AG10803 (cell line): ENCODE data around the gene TRAPPC13.

ENCODE experiments used
- DNase-seq: peaks from one replicate; pipeline ENCODE4 v3.0.0; 2010; ENCODE audit warnings: low read depth
- H3K4me3 ChIP-seq: 2 replicates; pipeline ENCODE4 v1.5.1; 2011; ENCODE audit warnings: mild to moderate bottlenecking, low read length, control low read depth
- TF ChIP-seq, protein P1 (sequence below): conservative IDR thresholded peaks from 2 replicates; pipeline ENCODE4 v1.5.1; 2011; ENCODE audit warnings: mild to moderate bottlenecking, low read length, control low read depth, inconsistent platforms

TRAPPC13 gene

DNA sequence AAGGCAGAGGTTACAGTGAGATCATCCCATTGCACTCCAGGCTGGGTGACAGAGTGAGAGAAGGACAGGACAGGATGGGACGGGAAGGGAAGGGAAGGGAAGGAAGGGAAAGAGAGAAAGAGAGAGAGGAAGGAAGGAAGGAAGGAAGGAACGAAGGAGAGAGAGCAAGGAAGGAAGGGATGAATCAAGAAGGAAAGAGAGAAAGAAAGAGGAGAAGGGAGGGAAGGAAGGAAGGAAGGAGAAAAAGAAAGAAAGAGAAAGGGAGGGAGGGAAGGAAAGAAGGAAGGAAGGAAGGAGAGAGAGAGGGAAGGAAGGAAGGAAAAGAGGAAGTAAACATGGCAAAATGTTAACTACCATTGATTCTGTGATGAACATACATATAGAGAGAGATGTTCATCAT lies 68.3 kb downstream of the TRAPPC13 start:
- TF ChIP-seq, protein P1, sequence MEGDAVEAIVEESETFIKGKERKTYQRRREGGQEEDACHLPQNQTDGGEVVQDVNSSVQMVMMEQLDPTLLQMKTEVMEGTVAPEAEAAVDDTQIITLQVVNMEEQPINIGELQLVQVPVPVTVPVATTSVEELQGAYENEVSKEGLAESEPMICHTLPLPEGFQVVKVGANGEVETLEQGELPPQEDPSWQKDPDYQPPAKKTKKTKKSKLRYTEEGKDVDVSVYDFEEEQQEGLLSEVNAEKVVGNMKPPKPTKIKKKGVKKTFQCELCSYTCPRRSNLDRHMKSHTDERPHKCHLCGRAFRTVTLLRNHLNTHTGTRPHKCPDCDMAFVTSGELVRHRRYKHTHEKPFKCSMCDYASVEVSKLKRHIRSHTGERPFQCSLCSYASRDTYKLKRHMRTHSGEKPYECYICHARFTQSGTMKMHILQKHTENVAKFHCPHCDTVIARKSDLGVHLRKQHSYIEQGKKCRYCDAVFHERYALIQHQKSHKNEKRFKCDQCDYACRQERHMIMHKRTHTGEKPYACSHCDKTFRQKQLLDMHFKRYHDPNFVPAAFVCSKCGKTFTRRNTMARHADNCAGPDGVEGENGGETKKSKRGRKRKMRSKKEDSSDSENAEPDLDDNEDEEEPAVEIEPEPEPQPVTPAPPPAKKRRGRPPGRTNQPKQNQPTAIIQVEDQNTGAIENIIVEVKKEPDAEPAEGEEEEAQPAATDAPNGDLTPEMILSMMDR: no peak
- no peak for DNase-seq
- no peak overlapping the region for H3K4me3 ChIP-seq

DNA sequence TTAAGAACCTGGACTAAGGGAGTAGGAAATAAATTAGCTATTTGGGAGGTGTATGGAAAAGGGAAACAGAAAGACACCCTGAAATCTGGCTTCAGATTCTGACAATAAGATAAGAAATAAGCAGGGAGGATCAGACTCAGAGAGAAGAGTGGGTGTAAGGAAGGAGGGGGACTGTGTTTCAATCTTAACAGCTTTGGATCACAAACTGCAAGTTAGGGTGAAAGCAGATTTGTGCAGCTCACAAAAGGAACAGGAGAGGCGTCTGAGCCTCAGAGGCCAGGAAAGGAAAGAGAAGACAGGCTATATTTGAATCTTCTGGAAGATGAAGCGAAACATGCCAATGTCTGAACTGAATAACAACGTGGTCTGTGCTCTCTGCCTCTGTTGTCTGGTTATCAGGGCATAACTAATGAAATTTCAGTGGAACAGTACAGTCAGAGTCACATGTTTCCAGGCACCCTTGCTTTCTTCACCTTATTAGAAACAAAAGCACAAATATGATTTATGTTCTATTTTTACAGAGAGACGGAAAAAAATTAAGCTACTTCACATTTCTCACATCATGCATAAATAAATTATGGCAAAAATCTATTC lies 70.4 kb downstream of the TRAPPC13 start:
- TF ChIP-seq, protein P1: no peak
- no peak for DNase-seq

DNA sequence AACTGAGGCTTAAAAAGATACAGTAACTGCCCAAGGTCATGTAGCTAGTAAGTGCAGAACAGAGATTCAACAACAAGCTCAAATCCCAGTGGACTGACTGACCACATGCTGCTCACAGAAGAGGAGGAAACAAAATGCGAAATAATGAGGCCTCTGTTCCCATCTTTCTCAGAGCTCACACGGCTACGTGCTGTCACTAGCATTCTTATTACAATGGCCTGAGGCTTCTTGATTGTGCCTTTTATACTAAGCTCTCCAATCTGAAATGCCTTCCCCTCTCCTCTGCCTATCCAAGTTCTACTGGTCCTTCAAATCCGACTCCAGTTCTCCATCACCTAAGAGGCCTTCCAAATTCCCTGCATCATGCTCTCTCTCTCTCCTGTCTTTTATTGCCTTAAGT lies 71.1 kb downstream of the TRAPPC13 start:
- TF ChIP-seq, protein P1: no peak
- no peak overlapping the region for H3K4me3 ChIP-seq
- no peak for DNase-seq

More for the DNA sequence above, 70.4 kb downstream of the TRAPPC13 start:
- no peak overlapping the region for H3K4me3 ChIP-seq

DNA sequence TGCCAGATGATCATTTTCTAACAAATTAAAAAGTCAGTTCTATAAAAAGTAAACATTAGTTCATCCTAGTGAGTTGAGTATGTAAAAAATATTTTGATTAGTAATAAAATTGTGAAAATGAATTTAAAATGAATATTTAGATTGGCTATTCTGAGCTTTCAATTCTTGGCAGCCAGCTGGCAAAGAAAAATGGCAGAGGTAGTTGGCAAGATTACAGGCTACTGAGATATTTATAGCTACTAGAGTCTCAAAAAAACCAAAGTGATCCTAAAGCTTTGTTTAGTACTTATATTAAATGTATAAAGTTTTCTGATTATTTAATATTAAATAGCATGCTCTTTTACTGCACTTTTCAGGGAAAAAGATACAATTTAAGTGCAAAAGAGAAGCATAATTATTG lies 72.1 kb downstream of the TRAPPC13 start:
- TF ChIP-seq, protein P1: no peak
- DNase-seq: no peak
- H3K4me3 ChIP-seq: no peak overlapping the region

DNA sequence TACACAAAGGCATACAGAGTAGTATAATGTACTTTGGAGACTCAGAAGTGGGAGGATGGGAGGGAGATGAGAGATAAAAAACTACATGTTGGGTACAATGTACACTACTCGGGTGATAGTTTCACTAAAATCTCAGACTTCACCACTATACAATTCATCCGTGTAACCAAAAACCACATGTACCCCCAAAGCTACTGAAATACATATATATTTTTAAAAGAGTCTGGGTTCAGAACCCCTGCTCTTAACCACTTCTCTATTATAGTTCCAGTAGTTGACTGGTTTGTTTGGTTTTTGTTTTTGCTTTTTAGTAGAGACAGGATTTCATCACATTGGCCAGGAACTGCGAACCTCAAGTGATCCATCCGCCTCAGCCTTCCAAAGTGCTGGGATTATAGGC lies 74.5 kb downstream of the TRAPPC13 start:
- no peak for DNase-seq
- TF ChIP-seq, protein P1: no peak
- H3K4me3 ChIP-seq: no peak overlapping the region

DNA sequence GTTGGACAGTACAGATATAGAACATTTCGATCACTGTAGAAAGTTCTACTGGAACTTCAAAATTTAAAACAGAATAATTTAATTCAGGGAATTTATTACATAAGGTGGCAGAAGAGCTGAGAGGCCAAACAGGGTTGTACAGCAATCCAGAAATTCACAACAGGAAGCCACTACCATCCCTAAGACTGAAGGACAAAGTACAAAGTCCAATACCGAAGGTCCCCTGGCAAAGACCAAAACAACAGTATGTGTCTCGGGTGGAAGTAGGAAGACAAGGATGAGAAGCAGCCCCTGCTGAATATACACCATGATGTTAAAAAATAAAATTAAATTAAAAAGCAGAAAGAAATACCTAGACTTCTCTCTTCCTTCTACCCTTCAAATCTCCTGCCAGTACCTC lies 77.2 kb downstream of the TRAPPC13 start:
- TF ChIP-seq, protein P1: no peak
- DNase-seq: no peak
- no peak overlapping the region for H3K4me3 ChIP-seq

DNA sequence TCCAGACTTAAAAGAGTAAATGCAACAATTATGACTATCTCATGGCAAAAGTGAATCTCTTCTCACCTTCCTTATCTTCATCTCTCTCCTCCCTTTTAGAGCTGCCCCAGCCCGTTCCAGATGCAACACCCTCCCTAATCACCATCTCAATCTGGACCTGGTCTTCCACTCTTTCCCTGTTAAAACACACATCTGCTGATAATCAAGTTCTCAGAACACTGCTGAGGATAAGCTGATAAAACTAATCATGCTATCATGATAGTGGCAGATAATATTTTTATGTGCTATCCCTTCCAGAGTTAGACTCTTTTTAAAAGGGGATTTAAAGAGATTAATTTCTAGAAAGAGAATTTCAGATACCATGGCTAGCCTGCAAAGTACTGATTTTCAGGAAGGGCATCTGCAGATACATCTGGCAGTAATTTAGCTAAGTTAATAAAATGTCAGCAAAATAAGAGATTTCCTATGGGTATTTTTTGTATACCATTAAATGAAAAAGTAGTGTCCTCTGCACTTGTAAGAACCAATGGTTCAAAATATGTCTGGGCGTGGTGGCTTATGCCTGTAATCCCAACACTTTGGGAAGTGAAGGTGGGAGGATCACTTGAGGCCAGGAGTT lies 79.9 kb downstream of the TRAPPC13 start:
- no peak overlapping the region for H3K4me3 ChIP-seq
- DNase-seq: no peak
- TF ChIP-seq, protein P1: no peak
